GM18867 (cell line): ENCODE results near the gene NANOS2.
A peak's percentile ranks its signal among the peaks of the same experiment; 100 is the strongest.

Experiments
- ATAC-seq: cut with Tn5 transposase; IDR thresholded peaks from one replicate; pipeline ENCODE4 v1.9.1; 2021; ENCODE audit warnings: mild to moderate bottlenecking, moderate library complexity; ENCODE audit not compliant: unreplicated experiment

Gene NANOS2

GRCh38 chr19:45929247-45929646, 14.7 kb upstream of the NANOS2 start:
- ATAC-seq: no peak

- peak; percentile 79 for ATAC-seq
Measured at GRCh38 chr19:45927565-45928261, 13.1 kb upstream of the NANOS2 start.

GRCh38 chr19:45924891-45925447, 10.4 kb upstream of the NANOS2 start:
- no peak for ATAC-seq

- no peak for ATAC-seq
Measured at GRCh38 chr19:45922281-45922680, 7.7 kb upstream of the NANOS2 start.

GRCh38 chr19:45920458-45920857, 5.9 kb upstream of the NANOS2 start:
- ATAC-seq: no peak

- no peak for ATAC-seq
Measured at GRCh38 chr19:45919678-45920077, 5.1 kb upstream of the NANOS2 start.

GRCh38 chr19:45918721-45919120, 4.1 kb upstream of the NANOS2 start:
- no peak for ATAC-seq

- ATAC-seq: no peak
Measured at GRCh38 chr19:45917421-45918091, 3.0 kb upstream of the NANOS2 start.

- ATAC-seq: no peak
Measured at GRCh38 chr19:45911291-45911690, 3.3 kb downstream of the NANOS2 start.

GRCh38 chr19:45908956-45909355, 5.6 kb downstream of the NANOS2 start:
- no peak for ATAC-seq

GRCh38 chr19:45906221-45906620, 8.4 kb downstream of the NANOS2 start:
- no peak for ATAC-seq

- ATAC-seq: no peak
Measured at GRCh38 chr19:45905011-45905410, 9.6 kb downstream of the NANOS2 start.

GRCh38 chr19:45902651-45903625, 11.6 kb downstream of the NANOS2 start:
- peak; percentile 81 for ATAC-seq

GRCh38 chr19:45901912-45902650, 12.5 kb downstream of the NANOS2 start, which contains the start of gene MYPOP:
Gene MYPOP (minus strand): TSS chr19:45902613. CDS start chr19:45901773, 840 bp downstream.
- no peak for ATAC-seq

- no peak for ATAC-seq
Measured at GRCh38 chr19:45901432-45901911, 13.1 kb downstream of the NANOS2 start.

- no peak for ATAC-seq
Measured at GRCh38 chr19:45900738-45901431, 13.7 kb downstream of the NANOS2 start.

- no peak for ATAC-seq
Measured at GRCh38 chr19:45899919-45900589, 14.5 kb downstream of the NANOS2 start.

GRCh38 chr19:45899253-45899652, 15.3 kb downstream of the NANOS2 start:
- no peak for ATAC-seq

GRCh38 chr19:45897261-45897812, 17.2 kb downstream of the NANOS2 start:
- ATAC-seq: no peak
